ENCODE data around the gene KCNJ5.
"Not testable (repeated sequence)": the region's sequence is repeated elsewhere in the genome, so short reads cannot be mapped to it uniquely, and the experiment has no call there.

Gene KCNJ5

DNA sequence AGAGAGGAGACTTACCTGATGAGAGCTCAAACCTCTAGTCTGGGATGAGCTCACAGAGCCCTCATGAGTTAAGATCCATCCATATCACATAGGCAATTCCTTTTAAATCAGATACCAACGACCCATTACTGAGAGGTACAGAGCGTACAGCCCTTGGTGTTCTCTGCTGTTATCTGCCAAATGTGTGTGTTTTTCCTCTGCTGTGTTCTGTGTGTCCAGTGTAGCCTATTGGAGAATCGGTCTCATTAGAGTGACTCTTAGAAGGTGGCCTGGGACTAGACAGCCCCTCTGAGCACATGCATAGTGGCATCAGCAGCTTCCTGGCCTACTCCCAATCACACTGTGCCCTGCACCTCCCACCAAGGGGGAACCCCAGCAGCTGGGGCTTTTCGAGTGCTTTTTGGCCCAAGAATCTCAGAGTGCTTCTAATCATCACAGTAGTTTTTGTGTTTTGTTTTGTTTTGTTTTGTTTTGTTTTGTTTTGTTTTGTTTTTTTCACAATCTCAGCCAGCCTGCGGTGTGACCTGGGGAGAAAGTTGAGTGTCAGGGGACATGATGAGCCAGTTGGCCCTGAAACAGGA is 26.1 kb downstream of the KCNJ5 start:
- TF ChIP-seq, protein P1, sequence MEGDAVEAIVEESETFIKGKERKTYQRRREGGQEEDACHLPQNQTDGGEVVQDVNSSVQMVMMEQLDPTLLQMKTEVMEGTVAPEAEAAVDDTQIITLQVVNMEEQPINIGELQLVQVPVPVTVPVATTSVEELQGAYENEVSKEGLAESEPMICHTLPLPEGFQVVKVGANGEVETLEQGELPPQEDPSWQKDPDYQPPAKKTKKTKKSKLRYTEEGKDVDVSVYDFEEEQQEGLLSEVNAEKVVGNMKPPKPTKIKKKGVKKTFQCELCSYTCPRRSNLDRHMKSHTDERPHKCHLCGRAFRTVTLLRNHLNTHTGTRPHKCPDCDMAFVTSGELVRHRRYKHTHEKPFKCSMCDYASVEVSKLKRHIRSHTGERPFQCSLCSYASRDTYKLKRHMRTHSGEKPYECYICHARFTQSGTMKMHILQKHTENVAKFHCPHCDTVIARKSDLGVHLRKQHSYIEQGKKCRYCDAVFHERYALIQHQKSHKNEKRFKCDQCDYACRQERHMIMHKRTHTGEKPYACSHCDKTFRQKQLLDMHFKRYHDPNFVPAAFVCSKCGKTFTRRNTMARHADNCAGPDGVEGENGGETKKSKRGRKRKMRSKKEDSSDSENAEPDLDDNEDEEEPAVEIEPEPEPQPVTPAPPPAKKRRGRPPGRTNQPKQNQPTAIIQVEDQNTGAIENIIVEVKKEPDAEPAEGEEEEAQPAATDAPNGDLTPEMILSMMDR (IDR thresholded peaks at IDR 0.05; ENCODE audit: control insufficient read depth, extremely low read depth, insufficient read depth), result no peak
- H3K4me3 ChIP-seq (ENCODE audit: low read depth, low read length), result no peak overlapping the region
- no peak for DNase-seq (ENCODE audit: low read depth)

DNA sequence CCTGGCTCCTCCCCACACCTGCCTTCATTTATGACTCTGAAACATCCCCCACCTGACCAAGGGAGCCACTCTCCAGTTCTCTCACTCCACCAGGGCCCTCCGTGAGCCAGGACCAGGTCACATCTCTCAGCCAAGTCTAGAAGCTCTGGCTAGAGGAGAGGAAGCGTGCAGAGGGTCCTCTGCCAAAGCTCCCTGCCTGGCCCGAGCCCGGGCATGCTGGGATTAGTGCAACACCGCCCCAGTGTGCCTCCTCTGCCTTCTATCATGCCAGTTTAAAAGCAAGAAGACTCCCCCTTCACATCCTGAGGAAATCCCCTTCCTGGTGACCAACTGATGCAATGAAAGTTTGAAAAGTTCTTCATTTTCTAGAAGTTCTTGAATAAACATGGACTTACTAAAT is 28.1 kb downstream of the KCNJ5 start:
- TF ChIP-seq, protein P1 (IDR thresholded peaks at IDR 0.05; ENCODE audit: control insufficient read depth, extremely low read depth, insufficient read depth), result no peak
- no peak overlapping the region for H3K4me3 ChIP-seq (ENCODE audit: low read depth, low read length)
- no peak for DNase-seq (ENCODE audit: low read depth)

- DNase-seq (ENCODE audit: low read depth); H3K4me3 ChIP-seq (ENCODE audit: low read depth, low read length): not testable (repeated sequence)
These were observed 28.5 kb downstream of the KCNJ5 start for GRCh38 chr11:128919635-128920034.

DNA sequence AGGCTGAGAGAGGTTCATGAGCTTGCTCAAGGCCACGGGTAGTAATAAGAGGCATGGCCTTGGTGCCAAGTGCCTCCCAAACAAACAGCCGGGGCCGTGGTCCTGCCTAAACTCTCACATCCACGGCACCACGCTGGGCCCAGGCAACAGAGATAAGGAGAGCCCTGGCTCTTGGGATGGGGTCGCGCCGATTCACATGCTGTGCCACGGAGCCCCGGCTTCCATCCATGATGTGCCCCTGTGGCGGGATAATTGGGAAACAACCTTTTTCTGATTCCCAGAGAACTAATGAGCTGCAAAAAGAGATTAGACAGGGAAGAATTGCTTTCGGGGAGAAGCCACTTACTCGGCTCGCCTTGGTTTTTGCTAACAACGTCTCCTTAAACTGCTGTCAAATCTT is 29.5 kb downstream of the KCNJ5 start:
- no peak overlapping the region for H3K4me3 ChIP-seq (ENCODE audit: low read depth, low read length)
- DNase-seq (ENCODE audit: low read depth), result no peak
- TF ChIP-seq, protein P1 (IDR thresholded peaks at IDR 0.05; ENCODE audit: control insufficient read depth, extremely low read depth, insufficient read depth), result no peak

DNA sequence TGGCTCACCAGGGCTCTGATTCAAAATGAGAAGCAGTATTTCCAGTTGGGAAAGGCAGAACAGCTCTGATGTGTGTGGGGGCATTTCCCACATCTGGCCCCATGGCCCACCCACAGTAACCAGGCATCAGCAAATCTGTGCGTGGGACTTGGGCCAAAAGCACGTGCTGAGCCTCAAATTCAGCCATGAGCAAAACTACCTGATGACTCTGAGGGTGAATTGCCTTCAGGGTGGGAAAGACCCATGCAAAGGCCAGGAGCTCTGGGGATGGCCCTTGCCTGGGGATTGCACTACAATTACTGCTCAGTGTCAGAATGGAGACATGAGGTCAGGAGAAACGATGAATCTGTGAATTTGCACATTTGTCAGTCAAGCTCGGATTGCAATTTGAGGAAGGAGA is 30.6 kb downstream of the KCNJ5 start:
- no peak overlapping the region for H3K4me3 ChIP-seq (ENCODE audit: low read depth, low read length)
- no peak for DNase-seq (ENCODE audit: low read depth)
- TF ChIP-seq, protein P1 (IDR thresholded peaks at IDR 0.05; ENCODE audit: control insufficient read depth, extremely low read depth, insufficient read depth), result no peak

DNA sequence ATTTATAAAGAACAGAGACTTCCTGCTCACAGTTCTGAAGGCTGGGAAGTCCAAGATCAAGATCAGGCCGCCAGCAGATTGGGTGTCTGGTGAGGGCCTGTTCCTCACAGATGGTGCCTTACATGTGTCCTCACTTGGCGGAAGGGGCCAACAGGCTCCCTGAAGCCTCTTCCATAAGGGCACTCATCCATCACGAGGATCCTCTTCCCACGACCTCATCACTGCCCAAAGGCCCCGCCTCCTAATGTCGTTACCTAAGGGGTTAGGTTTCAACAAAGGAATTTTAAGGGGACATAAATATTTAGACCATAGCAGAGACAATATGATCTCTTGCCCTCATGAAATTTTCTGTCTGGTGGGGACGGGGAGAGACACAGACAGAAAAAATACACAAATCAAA is 32.9 kb downstream of the KCNJ5 start:
- no peak overlapping the region for H3K4me3 ChIP-seq (ENCODE audit: low read depth, low read length)
- TF ChIP-seq, protein P1 (IDR thresholded peaks at IDR 0.05; ENCODE audit: control insufficient read depth, extremely low read depth, insufficient read depth), result no peak
- DNase-seq (ENCODE audit: low read depth), result no peak

DNA sequence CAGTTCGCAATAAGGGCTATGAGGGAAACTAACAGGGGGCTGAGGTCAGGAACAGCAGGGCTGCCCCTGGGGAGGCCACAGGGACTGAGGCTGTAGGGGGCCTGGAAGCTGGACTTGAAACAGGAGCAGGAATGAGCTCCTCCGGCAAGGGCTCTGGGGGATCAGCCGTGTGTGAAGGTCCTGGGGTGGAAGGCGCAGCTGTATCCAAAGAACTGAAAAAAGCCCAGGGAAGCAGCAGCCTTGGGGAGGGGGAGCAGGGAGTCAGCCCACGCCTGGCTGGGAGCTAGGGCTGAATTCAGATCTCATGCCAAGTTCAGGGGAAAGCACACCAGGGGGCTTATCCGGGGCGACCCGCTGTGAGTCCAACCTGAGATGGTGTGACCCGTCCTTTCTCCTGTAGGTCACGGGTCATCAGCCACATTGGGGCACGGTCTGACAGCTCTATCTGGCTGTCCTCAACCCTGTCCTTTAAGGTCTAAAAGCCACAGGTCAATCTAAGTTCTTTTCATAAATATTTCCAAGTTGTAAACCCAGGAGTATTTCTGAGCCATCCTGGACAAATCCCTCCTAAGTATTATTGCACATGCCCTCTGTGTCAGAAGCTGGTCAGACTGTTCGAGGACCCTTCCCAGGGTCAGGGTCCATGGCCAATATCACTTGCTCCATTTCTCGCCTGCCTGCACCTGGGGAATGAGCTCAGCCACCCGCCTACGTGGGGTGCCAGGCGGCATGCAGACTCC is 33.5 kb downstream of the KCNJ5 start:
- H3K4me3 ChIP-seq (ENCODE audit: low read depth, low read length), result no peak overlapping the region
- TF ChIP-seq, protein P1 (IDR thresholded peaks at IDR 0.05; ENCODE audit: control insufficient read depth, extremely low read depth, insufficient read depth), result no peak
- no peak for DNase-seq (ENCODE audit: low read depth)
